Measurements from ENCODE around the gene ISM1.

ISM1 gene

DNA sequence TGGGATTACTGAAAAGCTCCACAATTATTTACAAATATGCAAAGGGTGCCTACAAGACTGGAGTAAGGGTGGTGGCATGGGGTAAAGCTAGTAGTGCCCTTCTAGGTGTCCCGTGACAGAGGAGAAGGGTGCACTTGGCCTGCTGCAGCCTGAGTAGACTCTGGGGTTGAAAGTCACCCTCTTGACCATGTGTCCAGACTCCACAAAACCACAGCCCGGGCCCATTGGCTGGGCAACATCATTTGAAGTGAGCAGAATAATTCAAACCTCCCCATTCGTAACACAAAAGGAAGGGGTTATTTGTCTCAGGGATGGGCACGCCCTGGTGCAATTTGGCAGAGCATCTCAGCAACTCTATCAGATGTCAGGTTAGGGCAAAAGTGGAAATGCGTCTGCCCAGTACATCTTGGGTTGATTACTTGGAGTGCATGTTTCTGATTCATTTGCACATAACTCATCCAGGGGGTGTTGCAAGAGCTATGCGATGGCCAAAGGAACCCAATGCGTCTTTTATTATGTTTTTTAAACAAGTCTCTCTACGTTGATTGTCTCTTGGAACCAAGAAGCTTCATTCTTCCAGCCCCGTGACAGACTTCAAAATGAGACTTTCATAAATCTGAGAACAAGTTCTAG lies 56.7 kb downstream of the ISM1 start:
- H3K27me3 ChIP-seq (ENCODE audit: insufficient read depth, low read length, poor library complexity), result no peaks in the 10 kb centered on the region
- no peaks in the 10 kb centered on the region for H4K20me1 ChIP-seq (ENCODE audit: insufficient read depth, low read length)
- no peaks in the 10 kb centered on the region for H3K9me3 ChIP-seq (ENCODE audit: insufficient read depth, low read length, severe bottlenecking)
- no peak overlapping the region for H3K4me2 ChIP-seq (ENCODE audit: insufficient read depth, low read length)
- ATAC-seq (ENCODE audit: insufficient read depth, low read depth) (no peak), DNase-seq (no peak)
- H3K4me1 ChIP-seq (ENCODE audit: insufficient read depth, low read length), result no peaks in the 10 kb centered on the region
- H3K9ac ChIP-seq (ENCODE audit: low read depth, low read length), result no peak overlapping the region
- no peaks in the 10 kb centered on the region for H3K79me2 ChIP-seq (ENCODE audit: insufficient read depth, low read length)
- no peak overlapping the region for H2AFZ ChIP-seq (ENCODE audit: low read depth, low read length)
- TF ChIP-seq EZH2 (IDR thresholded peaks at IDR 0.05; ENCODE audit: borderline replicate concordance, low read depth, low read length, severe bottlenecking), result no peak
- no peak for TF ChIP-seq CTCF (IDR thresholded peaks at IDR 0.05; ENCODE audit: borderline replicate concordance, extremely low read depth, low read length, poor library complexity, severe bottlenecking)
- peaks cover 22% of the 10 kb centered on the region for H3K36me3 ChIP-seq (ENCODE audit: insufficient read depth, low read length)
- H3K27ac ChIP-seq (ENCODE audit: low read length), result no peak overlapping the region
- no peak overlapping the region for H3K4me3 ChIP-seq (ENCODE audit: low read depth in 1 of 2, low read length in 2 of 2)

GRCh38 chr20:13278812-13279570 lies 57.9 kb downstream of the ISM1 start:
- H3K4me1 ChIP-seq (ENCODE audit: insufficient read depth, low read length), result no peaks in the 10 kb centered on the region
- no peak overlapping the region for H3K27ac ChIP-seq (ENCODE audit: low read length)
- no peak for DNase-seq
- no peak for ATAC-seq (ENCODE audit: insufficient read depth, low read depth)
- H3K79me2 ChIP-seq (ENCODE audit: insufficient read depth, low read length), result no peaks in the 10 kb centered on the region
- no peaks in the 10 kb centered on the region for H3K9me3 ChIP-seq (ENCODE audit: insufficient read depth, low read length, severe bottlenecking)
- H3K36me3 ChIP-seq (ENCODE audit: insufficient read depth, low read length), result peaks cover 22% of the 10 kb centered on the region
- no peaks in the 10 kb centered on the region for H3K27me3 ChIP-seq (ENCODE audit: insufficient read depth, low read length, poor library complexity)
- no peaks in the 10 kb centered on the region for H4K20me1 ChIP-seq (ENCODE audit: insufficient read depth, low read length)
- H2AFZ ChIP-seq (ENCODE audit: low read depth, low read length), result no peak overlapping the region
- TF ChIP-seq EZH2 (IDR thresholded peaks at IDR 0.05; ENCODE audit: borderline replicate concordance, low read depth, low read length, severe bottlenecking) (no peak), CTCF (IDR thresholded peaks at IDR 0.05; ENCODE audit: borderline replicate concordance, extremely low read depth, low read length, poor library complexity, severe bottlenecking) (no peak)
- no peak overlapping the region for H3K4me2 ChIP-seq (ENCODE audit: insufficient read depth, low read length)
- H3K9ac ChIP-seq (ENCODE audit: low read depth, low read length), result no peak overlapping the region
- no peak overlapping the region for H3K4me3 ChIP-seq (ENCODE audit: low read depth in 1 of 2, low read length in 2 of 2)

DNA sequence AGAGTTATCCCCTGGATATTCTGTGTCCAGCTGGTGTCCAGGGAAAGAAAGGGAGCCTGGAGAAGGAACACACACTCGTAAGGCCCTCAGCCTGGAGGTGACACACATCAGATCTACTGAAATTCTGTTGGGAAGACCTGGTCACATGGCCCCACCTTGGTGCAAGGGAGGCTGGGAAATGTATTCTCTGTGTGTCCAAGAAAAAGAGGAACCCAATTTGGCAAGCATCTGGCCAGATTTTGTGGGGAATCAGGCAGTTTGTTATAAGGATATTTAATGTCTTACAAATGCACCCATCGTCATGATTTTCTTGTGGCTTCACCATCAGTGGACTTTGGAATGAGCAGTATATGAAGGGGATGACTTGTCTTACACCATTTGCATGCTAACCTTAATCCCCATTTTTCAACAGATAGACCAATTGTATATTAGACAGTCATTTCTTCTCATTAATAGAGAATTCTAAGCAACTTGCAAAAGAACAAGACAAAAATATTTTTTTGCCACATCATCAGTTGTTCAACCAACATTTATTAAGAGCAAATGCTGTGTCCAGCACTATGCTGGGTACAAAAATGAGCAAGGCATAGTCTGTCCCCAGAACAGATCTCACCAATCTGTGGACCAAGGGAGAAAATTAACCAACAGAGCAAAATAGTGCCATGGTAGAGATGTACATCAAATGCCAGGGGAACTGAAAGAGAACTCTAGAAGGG lies 59.7 kb downstream of the ISM1 start:
- TF ChIP-seq CTCF (IDR thresholded peaks at IDR 0.05; ENCODE audit: borderline replicate concordance, extremely low read depth, low read length, poor library complexity, severe bottlenecking) (no peak), EZH2 (IDR thresholded peaks at IDR 0.05; ENCODE audit: borderline replicate concordance, low read depth, low read length, severe bottlenecking) (no peak)
- Histone ChIP-seq H3K4me1 (ENCODE audit: insufficient read depth, low read length) (no peaks in the 10 kb centered on the region), H4K20me1 (ENCODE audit: insufficient read depth, low read length) (no peaks in the 10 kb centered on the region), H3K9ac (ENCODE audit: low read depth, low read length) (no peak overlapping the region), H3K9me3 (ENCODE audit: insufficient read depth, low read length, severe bottlenecking) (no peaks in the 10 kb centered on the region), H2AFZ (ENCODE audit: low read depth, low read length) (no peak overlapping the region), H3K27ac (ENCODE audit: low read length) (no peak overlapping the region), H3K79me2 (ENCODE audit: insufficient read depth, low read length) (no peaks in the 10 kb centered on the region), H3K27me3 (ENCODE audit: insufficient read depth, low read length, poor library complexity) (no peaks in the 10 kb centered on the region), H3K4me2 (ENCODE audit: insufficient read depth, low read length) (no peak overlapping the region), H3K4me3 (ENCODE audit: low read depth in 1 of 2, low read length in 2 of 2) (no peak overlapping the region), H3K36me3 (ENCODE audit: insufficient read depth, low read length) (peaks cover 22% of the 10 kb centered on the region)
- DNase-seq (no peak), ATAC-seq (ENCODE audit: insufficient read depth, low read depth) (no peak)
